Thyroid gland (tissue), 4 donors: ENCODE results near the gene MYD88.

Experiments used
- CTCF ChIP-seq, 6 experiments: fragments of 200-600 bp in 3 of 6; fragments of 450-650 bp in 3 of 6; sonication (generic) in 3 of 6; IDR thresholded peaks; one replicate each; pipeline ENCODE4 v1.5.1; 2016 to 2019; ENCODE audit warnings: antibody characterized with exemption in 6 of 6, mild to moderate bottlenecking in 2 of 6, inconsistent platforms in 1 of 6, moderate library complexity in 1 of 6
- POLR2A ChIP-seq, 2 donors: fragments of 450-650 bp; IDR thresholded peaks; one replicate each; pipeline ENCODE4 v1.6.1; 2017; ENCODE audit warnings: antibody characterized with exemption in 2 of 2, mild to moderate bottlenecking in 2 of 2, moderate library complexity in 1 of 2

- TF ChIP-seq POLR2A (IDR thresholded peaks at IDR 0.05) (no peak), CTCF (IDR thresholded peaks at IDR 0.05) (no peak)
Measured at GRCh38 chr3:38157117-38157516, 18.7 kb downstream of the MYD88 start.
